MM.1S (cell line): ENCODE results near the gene SFMBT1.

ENCODE experiments used
- EZH2 ChIP-seq: fragments of 300-600 bp; sonication (generic); optimal IDR thresholded peaks from 2 replicates; pipeline ENCODE3; 2017; ENCODE audit warnings: low read depth, mild to moderate bottlenecking, antibody characterized with exemption, low read length, mixed read lengths
- EZH2phosphoT487 ChIP-seq: fragments of 300-600 bp; sonication (generic); IDR thresholded peaks from 2 replicates; pipeline ENCODE4 v1.6.1; 2018; ENCODE audit warnings: antibody characterized with exemption, low read length
- TF ChIP-seq, protein P1 (sequence below): fragments of 300-600 bp; sonication (generic); IDR thresholded peaks from 2 replicates; pipeline ENCODE4 v1.5.1; 2016; ENCODE audit warnings: antibody characterized with exemption, low read length, mixed read lengths

- TF ChIP-seq EZH2: no peak
- TF ChIP-seq, protein P1, sequence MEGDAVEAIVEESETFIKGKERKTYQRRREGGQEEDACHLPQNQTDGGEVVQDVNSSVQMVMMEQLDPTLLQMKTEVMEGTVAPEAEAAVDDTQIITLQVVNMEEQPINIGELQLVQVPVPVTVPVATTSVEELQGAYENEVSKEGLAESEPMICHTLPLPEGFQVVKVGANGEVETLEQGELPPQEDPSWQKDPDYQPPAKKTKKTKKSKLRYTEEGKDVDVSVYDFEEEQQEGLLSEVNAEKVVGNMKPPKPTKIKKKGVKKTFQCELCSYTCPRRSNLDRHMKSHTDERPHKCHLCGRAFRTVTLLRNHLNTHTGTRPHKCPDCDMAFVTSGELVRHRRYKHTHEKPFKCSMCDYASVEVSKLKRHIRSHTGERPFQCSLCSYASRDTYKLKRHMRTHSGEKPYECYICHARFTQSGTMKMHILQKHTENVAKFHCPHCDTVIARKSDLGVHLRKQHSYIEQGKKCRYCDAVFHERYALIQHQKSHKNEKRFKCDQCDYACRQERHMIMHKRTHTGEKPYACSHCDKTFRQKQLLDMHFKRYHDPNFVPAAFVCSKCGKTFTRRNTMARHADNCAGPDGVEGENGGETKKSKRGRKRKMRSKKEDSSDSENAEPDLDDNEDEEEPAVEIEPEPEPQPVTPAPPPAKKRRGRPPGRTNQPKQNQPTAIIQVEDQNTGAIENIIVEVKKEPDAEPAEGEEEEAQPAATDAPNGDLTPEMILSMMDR: no peak
- TF ChIP-seq EZH2phosphoT487: no peak
These were observed 191.9 kb downstream of the SFMBT1 start for GRCh38 chr3:52854013-52854412.
